Fibroblast of skin of left biceps (primary cell): Measurements from ENCODE around the gene HOTAIR.
A peak's percentile ranks its signal among the peaks of the same experiment; 100 is the strongest.

Experiments used
- DNase-seq, 2 experiments: peaks; one replicate each; pipeline ENCODE4 v3.0.0-alpha.2; 2013; ENCODE audit warnings: low read depth in 2 of 2

The HOTAIR gene

DNA sequence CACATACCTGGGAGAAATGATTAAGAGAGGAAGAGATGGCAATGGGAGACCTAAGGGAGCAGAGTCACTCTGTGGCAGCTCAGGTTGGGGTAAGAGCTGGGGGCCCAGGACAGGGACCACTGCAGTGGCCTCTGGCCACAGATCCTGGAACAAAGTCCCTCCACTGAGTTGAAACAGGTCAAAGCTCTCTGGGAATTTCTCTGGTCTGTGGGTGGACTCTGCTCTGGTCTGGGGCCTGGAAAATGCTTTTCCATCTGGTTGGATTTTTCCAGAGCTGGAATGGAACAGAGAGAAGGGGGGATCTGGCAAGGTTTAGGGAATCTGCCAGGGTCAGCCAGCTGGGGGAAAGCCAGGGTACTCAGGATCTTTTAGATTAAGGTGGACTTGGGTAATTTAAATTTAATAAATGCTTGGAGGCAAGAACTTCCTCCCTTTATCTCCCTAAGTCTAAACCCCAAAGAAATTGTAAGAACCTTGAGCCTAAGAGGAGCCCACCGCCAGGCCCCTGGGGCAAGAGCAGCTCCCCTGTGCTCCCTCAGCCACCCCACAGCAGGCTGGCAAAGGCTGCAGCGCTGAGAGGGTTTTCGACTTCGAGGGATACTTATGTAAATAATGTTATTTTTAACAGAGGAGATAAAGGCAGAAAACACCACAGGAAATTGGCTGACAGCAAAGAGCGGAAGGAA lies 13.9 kb upstream of the HOTAIR start:
- DNase-seq = no peak

DNA sequence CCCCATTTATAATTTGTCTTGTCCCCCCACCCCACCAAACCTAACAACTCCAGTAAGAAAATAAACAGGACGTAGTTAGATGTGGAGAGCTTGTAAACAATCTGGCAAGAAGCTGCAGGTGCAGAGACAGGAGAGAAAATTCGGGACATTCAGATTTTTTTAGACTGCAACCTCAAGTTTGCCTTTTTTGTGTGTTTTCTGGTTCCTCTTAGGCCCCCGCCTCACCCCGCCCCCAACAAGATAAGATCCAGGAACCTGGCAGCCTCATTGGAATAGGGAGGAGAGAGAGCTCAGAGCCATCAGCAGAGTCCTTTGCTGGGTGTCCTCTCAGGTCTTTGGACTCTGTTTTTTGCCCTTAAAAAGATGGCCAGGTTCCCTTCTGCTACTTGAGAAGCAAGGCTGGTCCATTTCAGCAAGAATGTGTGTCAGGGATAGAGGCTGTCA lies 13.1 kb upstream of the HOTAIR start:
- DNase-seq = no peak

DNA sequence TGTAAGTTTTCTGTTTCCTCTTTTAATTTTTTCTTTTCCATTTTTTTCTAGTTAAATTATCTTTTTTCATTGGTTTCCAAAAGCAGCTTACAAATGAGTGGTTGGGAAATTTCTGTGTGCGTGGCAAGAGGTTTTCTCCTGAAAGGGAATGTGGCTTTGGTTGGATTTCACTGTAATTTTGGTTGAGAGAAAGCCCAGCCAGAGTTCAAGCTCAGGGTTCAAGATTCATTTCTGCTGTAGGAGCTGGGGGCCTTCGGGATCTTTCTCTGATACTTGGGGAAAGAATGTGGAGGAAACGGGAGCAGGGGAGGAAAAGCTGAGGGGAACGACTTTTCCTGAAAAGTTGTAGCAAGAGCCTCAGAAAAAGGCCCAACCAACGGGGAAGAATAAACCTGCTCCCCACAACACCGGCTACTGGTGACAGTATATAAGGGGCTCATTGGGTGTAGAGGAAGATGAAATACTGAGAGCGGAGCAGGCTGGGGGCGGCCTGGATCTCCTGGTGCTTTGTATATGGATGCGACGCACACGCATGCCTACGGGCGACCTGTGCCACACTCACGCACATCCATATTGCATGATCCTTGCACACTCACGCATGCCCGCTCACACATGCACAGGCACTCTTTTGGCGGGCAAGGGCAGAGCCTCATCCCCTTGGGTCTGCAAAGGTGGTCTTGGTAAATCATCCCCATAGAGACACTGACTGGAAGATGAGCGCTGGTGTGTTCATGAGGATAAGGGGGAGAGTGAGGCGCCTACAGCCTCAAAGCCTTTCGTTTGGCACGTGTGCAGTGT lies 12.1 kb upstream of the HOTAIR start:
- no peak for DNase-seq

DNA sequence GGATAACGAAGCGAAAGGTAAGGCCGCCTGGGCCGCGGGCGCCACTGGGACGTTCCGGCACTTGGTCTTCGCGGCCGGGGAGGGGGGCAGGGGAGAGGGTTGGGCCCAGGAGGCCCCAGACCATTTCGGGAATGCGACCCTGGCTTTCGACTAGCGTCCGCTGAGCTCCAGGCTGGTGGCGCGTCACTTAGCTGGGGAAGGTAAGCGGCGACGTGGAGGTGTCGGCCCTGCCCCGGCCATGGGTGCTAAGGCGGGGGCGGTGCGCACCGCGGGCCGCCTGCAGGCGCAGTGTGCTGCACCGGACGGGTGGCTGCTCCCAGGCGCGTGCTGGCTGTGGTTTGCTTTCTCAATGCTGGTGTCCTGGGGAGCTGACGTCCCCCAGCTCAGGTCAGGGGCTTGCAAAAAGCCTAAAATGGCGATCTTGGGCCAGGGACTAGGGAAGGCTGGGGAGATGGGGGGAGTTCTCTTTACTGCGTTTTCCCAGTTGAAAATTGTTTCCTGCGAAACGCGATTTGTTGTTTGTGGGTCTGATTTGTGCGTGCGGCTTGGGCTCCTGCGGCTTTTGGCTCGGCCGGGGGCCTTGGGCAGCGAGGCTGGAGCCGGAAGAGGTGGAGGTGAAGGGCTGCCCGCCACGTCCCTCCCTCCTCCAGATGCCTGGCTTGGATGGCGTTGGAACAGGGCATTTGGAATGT lies 11.4 kb upstream of the HOTAIR start:
- no peak for DNase-seq

DNA sequence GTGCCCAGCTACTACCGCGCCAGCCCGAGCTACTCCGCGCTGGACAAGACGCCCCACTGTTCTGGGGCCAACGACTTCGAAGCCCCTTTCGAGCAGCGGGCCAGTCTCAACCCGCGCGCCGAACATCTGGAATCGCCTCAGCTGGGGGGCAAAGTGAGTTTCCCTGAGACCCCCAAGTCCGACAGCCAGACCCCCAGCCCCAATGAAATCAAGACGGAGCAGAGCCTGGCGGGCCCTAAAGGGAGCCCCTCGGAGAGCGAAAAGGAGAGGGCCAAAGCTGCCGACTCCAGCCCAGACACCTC lies 10.9 kb upstream of the HOTAIR start:
- no peak for DNase-seq

DNA sequence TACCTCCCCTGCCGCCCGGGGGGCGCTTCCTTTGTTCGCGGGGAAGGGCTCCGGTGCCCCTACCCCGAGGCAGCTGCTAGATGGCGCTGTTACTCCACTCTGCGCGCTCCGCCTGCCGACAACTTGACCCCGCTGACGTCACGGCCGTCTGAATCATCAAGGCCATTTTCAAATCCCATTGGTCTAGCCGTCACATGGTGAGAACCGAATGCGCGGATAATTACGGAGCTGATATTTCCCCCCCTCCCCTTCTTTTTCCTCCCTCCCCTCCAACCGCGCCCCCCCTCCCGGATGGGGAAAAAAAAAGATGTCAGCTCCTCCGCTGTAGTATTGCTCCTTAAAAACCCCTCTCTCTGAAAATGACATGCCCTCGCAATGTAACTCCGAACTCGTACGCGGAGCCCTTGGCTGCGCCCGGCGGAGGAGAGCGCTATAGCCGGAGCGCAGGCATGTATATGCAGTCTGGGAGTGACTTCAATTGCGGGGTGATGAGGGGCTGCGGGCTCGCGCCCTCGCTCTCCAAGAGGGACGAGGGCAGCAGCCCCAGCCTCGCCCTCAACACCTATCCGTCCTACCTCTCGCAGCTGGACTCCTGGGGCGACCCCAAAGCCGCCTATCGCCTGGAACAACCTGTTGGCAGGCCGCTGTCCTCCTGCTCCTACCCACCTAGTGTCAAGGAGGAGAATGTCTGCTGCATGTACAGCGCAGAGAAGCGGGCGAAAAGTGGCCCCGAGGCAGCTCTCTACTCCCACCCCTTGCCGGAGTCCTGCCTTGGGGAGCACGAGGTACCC lies 10.3 kb upstream of the HOTAIR start, which contains the start of gene HOXC10:
HOXC10 (plus strand) TSS at position 246 of the 791 bp plus-strand sequence; CDS start at position 360, 114 bp downstream.
- DNase-seq = peak; percentile 65 to 75

DNA sequence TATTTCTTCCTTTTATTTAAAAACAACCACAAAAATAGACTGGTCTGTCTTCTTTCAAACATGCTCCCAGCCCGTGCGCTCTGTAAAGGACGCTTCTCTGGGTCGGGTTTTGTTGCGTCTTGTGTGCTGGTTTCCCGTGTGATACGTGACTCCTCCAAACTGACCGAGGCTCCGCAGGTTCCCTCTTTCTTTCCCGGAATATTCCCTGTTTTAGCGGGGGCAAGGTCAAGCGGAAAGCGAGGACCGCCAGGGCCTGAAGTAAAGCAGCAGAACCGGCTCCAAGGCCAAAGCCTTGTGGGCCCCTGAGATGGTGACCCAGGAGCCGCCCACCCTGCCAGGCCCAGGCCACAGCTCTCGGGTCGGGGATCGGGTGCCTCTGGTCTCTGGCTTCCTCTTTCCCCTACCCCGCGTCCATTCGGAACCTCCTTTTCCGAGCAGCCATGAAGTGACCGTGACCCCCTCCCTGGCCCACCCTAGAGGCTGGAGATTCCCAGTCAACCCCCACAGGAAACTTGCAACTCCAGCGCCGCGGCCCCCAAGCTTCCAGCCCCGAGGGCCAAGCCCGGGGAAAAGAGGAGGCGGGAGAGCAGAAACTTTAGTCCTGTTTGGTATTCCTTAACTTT lies 9.3 kb upstream of the HOTAIR start:
- no peak for DNase-seq

DNA sequence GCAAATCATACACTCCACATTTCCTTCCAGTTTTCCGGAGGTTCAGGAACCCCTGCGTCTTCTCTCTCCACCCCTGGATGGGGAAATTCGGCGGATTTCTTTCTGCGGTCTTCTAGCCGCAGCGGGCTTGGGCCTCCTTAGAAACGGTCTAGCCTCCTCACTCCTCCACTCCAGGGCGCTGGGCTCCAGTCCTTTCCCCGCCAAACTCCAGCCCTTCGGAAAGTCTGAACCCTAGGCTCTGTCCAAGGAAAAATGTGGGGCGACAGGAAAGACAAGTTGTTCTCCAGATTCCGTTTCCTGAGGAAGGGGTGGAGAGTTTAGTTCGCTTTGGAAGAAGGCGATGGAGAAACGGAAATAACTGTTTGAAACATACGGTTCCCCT lies 8.8 kb upstream of the HOTAIR start:
- DNase-seq = no peak

DNA sequence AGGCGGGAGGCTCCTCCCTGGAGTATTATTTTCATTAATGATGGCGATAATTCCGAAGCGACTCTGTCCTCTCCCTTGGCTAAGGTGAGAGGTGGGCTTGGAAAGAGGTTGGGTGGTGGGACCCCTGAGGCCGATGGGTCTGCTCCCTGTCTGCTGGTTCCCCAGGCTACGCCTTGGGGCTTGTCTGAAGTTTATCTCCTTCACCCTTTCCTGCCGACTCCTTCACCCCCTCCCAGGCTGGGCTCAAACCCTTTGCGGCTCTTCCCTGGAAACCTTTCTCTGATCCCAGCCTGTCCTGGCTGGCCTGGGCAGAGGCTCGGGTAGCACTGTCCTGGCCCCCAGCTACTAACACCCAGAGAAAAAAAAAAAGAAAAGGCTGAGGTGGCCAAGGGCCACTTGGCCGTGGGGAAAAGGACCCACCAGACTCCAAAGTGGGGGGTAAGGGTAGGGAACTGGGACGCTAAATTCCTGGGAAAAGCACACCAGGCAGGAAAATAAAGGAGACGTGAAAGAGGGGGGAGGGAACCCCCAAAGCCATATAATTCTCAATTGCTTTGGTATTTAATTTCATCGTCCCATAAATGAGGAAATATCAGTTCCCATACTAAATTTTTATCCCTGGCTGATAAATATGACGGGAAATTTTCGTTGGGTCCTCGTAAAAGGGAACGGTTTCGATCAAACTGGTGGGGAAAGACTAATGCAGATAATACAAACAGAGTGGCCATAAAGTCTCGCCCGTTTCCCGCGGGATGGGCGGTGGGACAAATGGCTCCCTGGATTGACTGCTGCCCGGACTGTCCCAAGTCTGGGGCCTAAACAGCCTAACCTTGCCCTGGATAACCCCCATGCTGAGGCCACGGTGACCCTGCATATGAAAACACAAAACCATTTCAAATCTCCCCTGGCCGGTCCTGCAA lies 8.2 kb upstream of the HOTAIR start:
- no peak for DNase-seq

DNA sequence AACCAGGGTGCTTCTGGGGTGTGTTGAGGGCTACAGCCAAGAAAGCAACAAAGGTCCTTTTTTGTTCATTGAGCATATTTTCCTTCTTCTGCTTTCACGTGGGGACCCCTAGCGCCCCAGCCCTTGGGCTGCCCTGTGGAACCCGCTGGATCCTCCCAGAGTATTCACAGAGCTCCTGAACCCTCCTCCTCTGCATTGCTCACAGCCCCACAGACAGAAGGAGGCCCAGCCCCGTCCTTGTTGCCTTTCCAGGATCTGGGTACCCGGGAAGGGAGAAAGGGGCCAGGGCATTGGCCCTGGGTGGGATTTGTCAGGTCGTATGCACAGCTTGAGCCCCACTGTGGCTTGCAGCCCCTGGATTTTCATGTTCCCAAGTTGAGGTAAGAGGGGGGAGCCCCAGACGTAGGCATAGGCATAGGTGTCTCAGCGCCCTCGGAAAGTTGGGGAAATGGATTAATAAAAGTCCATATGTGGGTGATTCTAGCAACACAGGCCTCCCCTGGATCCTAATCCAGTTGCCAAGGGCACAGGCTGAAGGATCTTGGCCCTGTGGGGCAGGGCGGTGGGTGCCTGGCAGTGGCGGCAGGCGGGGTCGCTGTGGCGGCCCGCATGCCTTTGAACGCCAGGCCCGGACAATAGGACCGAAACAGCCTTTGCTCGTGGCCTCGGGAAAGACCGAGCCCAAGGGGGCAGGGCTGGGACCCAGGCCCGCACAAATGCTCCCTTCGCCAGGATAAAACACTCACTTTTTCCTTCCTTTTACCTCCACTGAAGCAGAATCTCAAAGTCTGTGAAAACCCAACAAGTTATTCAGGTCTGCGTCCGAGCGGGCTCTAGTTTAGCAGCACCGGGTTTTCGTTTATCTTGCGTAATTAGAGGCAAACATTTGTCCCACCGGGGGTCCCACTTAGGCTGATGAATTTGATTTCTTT lies 7.1 kb upstream of the HOTAIR start:
- no peak for DNase-seq

DNA sequence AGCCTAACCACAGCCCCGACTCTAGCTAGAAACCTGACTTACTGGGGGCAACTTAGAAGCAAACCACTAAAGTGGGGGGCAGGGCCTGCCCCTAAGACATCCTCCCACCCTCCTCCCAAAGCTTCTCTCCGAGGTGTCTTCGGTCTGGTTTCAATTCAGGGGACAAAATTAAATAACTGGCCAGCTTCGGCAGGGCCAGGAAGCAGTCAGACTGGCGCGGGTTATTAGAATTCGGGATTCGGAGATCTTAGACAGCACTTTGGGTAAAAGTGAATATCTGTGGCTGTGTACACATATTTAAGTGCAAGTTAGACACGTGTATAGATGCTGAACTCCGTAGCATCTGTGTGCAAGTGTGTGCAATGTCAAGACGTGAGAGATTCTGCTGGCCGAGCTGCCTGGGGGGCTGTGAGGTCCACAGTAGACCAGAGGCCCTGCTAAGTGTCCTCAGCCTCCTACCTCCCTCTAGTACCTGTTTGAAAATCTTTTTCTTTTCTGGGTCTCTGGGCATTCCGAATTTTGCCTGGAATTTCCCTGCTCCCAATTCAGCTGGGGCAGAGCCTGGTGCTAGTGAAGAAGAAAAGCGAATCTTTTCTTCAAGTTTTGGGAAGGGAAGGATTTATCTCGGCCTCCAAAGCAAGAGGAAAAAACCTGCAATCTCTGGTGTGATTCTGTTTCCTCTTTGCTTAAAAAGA lies 6.2 kb upstream of the HOTAIR start:
- DNase-seq = no peak

DNA sequence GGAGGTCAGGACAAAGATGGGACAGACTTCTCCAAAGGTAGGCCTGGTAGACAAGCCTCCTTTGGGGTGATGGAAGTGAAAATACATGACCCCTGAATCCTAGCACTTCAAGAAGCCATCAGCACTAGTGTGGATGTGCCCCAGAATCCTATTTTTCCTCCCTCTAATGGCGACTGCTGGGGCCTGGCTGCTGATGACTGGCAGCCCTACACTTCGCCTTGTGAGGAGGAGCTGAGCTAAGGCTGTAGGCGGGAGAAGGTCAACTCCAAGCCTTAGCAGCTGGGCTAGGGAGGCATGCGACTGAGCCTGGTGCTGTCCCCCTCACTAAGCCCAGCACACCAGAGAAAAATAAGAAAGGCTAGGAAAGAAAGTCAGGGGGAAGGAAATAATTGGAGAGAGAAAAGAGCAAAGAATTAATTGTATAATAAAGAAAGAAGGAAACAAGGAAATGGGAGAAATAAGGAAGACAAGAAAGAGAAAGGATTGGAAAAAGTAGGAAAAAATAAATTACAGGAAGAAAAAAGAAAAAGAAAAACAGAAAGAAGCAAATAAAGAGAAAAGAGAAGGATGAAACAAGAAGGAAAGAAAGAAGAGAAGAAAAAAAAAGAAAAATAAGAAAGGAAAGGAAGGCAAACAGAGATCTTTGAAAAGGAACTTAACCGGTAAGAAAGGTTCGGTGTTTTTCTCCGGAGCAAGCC lies 5.5 kb upstream of the HOTAIR start:
- DNase-seq = no peak

DNA sequence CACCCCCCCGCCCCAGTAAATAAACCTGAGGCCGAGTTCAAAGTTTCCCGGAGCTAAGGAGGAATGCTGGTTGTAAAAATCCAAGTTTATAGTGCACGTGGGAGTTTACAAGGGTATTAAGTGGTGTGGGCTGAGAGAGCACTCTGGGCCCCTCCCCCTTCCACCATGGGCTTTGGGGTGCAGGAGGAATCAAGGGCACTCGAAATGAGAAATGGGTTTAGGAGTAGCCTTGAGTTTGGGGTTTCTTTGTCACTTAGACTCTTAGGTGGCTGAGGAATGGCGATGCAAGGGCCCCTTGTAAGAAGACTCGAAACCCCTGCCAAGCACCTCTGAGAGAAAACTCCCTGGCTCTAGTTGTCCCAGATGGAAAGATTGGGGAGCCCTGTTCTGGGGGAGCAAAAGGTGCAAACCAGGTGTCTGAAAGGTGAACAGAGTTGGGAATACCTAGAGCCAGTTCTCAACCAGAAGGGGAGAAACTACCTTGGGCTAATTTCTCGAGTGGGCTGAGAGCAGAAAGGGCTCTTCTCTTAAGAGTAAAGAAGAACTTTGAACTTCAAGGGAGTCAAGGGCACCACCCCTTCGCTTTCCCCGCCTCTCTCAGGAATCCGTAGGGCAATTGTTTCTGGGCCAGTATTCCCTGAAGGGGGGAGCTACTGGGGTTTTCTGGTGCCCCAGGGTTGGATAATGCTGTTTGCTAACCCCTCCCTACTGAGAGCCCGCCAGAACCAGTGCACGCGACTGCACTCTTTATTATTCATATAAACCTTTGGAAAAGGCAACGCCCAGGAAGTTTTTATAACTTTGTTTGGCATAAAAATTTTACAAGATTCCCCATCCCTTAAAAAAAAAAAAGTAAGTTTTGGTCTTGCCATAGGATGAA lies 4.0 kb upstream of the HOTAIR start:
- no peak for DNase-seq

DNA sequence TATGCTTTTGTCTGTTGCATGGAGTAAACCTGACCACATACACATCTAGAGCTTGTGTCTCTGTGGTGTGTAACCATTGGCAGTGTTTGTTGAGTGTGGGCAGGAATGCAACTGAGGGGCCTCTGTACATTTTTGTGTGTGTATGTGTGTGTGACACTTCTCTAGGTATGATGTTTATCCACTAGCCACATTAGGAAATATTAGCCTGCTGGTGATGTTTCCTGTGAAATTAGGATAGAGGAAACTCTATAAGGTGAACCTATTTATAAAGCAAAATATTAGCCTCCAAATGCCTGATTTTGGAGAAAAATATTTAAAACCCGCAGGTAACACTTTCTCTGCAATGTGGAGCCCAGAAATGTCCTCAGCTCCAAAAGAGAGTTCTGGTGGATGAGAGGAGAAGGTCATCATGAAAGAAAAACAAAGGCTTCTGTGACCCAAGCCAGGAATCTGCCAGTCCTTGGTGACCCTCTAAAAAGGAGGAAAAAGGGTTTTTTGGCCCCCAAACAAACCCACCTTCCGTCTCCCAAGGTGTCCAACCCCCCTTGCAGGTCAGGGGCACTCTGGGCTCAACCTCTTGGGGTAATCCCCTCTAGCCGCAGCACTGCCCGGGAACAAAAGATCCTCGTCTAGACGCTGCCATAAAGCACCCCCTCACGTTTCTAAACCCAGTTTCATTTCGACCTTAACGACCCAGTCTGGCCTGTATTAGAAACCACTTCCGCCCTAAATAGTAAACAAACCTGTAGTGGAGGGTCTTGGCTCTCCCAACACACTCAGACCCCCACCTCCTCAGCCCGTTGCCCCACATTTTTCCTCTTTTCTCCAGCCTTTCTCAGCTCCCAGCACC lies 3.1 kb upstream of the HOTAIR start:
- DNase-seq = no peak

DNA sequence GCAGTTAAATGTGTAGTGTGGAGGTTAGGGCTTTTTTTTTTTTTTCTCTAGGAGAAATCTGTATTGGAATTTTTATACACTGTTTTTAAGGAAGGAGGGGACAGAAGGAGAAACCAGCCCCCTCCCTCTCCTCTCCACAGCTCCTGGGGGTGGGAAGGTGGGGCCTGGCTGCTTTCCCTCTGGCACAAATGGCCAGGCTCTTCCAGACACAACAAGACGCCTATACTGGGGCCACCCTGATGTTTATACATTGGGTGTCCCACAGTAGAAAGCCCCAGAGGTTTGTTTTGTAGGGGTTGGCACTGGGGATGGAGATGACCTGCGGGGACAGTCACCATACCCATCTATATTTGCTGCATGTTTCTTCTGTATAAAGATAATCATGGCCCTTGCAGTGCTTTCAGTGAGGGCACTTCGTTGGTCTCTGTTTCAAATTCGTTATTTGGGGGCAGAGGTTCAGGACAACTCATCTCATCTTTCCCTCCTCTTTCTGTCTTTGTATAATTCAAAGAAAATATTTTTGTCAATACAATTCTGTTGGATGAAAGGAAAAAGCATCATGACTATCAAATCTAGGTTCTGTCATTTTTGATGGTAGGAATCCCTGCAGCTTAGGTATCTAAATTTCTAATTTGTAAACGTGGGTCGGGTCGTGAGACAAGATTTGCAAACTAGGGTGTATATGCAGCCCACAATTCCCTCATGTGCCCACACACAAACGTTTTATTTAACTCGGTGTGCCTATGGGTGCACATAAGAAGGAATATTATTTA lies 2.3 kb upstream of the HOTAIR start:
- no peak for DNase-seq
